K562 (cell line): ENCODE data around the gene ZNF213. TPM values are rescaled to one million over a fixed set of nuclear protein-coding genes. Genes with fewer than 3 reads are reported as not detected.

Experiments
- ATAC-seq: fragments of 200-7000 bp; cut with Tn5 transposase; 3 replicates; pipeline ENCODE4 v1.9.1; 2020; ENCODE audit warnings: moderate library complexity
- BruUV-seq: library from RNA; stranded (reverse); fragments of 400-500 nt; replicated peaks from 2 replicates; lab custom pipeline; 2021; lab: Mats Ljungman, UMichigan
- CTCF ChIA-PET: fragments of 300-600 bp; formaldehyde crosslinking; extraction: SDS; loops from one replicate; lab custom pipeline; 2021; ENCODE audit warnings: low intra/inter-chr PET ratio; lab: Yijun Ruan, JAX
- POLR2A ChIA-PET: fragments of 300-600, 350-650 bp; sonication (Branson Sonifier 250); formaldehyde crosslinking; extraction: SDS; loops from one replicate; lab custom pipeline; 2021; ENCODE audit warnings: antibody characterized with exemption, inconsistent platforms; lab: Yijun Ruan, JAX
- DNase-seq, 4 experiments: peaks; one replicate each; pipeline versions ENCODE4 v3.0.0 to v3.0.0-alpha.2; 2011 to 2018; ENCODE audit warnings: low spot score in 3 of 4, mixed read lengths in 3 of 4; ENCODE audit errors: extremely low read depth in 1 of 4
- FAIRE-seq: peaks from 2 replicates; lab custom pipeline; 2011; peaks lifted over from hg19 to GRCh38; lab: Jason Lieb, UNC
- H2AFZ ChIP-seq: 2 replicates; pipeline ENCODE4 v1.6.0; 2011; ENCODE audit warnings: low read depth, low read length, control low read depth, inconsistent platforms
- H3K27ac ChIP-seq: fragments of 200-600 bp; 3 replicates; pipeline ENCODE4 v1.8.0; 2011; ENCODE audit warnings: low read depth, mild to moderate bottlenecking, control low read depth, inconsistent platforms, low read length, moderate library complexity, mixed read lengths; ENCODE audit errors: extremely low read depth
- H3K27me3 ChIP-seq, 2 experiments: fragments of 300-600 bp in 1 of 2; 2 replicates in 1 of 2; 3 replicates in 1 of 2; pipeline versions ENCODE4 v1.6.0 to v1.8.0; 2011; ENCODE audit warnings: inconsistent platforms in 2 of 2, low read length in 2 of 2, mild to moderate bottlenecking in 1 of 2, mixed read lengths in 1 of 2, moderate library complexity in 1 of 2; ENCODE audit not compliant: control insufficient read depth in 2 of 2, insufficient read depth in 2 of 2
- H3K36me3 ChIP-seq: fragments of 300-600 bp; 3 replicates; pipeline ENCODE4 v1.8.0; 2011; ENCODE audit warnings: mild to moderate bottlenecking, low read length, inconsistent platforms; ENCODE audit not compliant: control insufficient read depth, insufficient read depth
- H3K4me1 ChIP-seq, 2 experiments: fragments of 200-600 bp in 1 of 2; replicated peaks in 1 of 2; 2 replicates in 1 of 2; 3 replicates in 1 of 2; pipeline versions ENCODE4 v1.5.1 to v1.8.0; 2011; ENCODE audit warnings: inconsistent platforms in 2 of 2, low read length in 2 of 2, mild to moderate bottlenecking in 1 of 2, mixed read lengths in 1 of 2, moderate library complexity in 1 of 2; ENCODE audit not compliant: control insufficient read depth in 2 of 2, insufficient read depth in 2 of 2
- H3K4me2 ChIP-seq: 2 replicates; pipeline ENCODE4 v1.6.1; 2011; ENCODE audit warnings: low read length, control low read depth, inconsistent platforms, mixed read lengths; ENCODE audit not compliant: insufficient read depth
- H3K4me3 ChIP-seq: fragments of 200-600 bp; sonication (generic), shearing (Covaris generic); 2 replicates; pipeline ENCODE4 v1.5.1; 2016; ENCODE audit warnings: control low read depth, inconsistent platforms
- H3K79me2 ChIP-seq: fragments of 200-600 bp; 3 replicates; pipeline ENCODE4 v1.8.0; 2011; ENCODE audit warnings: low read length, inconsistent platforms; ENCODE audit not compliant: control insufficient read depth, insufficient read depth
- H3K9ac ChIP-seq, 2 experiments: 2 replicates each; pipeline versions ENCODE4 v1.6.0 to v1.6.1; 2011; ENCODE audit warnings: low read depth in 2 of 2, low read length in 2 of 2, control low read depth in 1 of 2, inconsistent platforms in 1 of 2, mild to moderate bottlenecking in 1 of 2, mixed read lengths in 1 of 2; ENCODE audit not compliant: insufficient read depth in 1 of 2
- H3K9me1 ChIP-seq: one replicate; pipeline ENCODE4 v1.6.0; 2011; ENCODE audit warnings: inconsistent platforms, mild to moderate bottlenecking, low read length, moderate library complexity; ENCODE audit not compliant: control insufficient read depth, insufficient read depth
- H3K9me3 ChIP-seq: replicated peaks from 2 replicates; pipeline ENCODE4 v1.5.1; 2011; ENCODE audit warnings: low read depth, low read length, inconsistent platforms; ENCODE audit not compliant: control insufficient read depth, insufficient read depth
- H4K20me1 ChIP-seq: replicated peaks from 2 replicates; pipeline ENCODE4 v1.6.1; 2011; ENCODE audit warnings: low read length, inconsistent platforms, mixed read lengths; ENCODE audit not compliant: control insufficient read depth, insufficient read depth
- AFF1 ChIP-seq, 2 experiments: fragments of 450-650 bp; IDR thresholded peaks; 2 replicates each; pipeline ENCODE4 v1.6.1; 2018; ENCODE audit warnings: mild to moderate bottlenecking in 2 of 2, low read depth in 1 of 2; ENCODE audit not compliant: partially characterized antibody in 2 of 2
- ATF4 ChIP-seq: fragments of 450-650 bp; formaldehyde crosslinking; IDR thresholded peaks from 2 replicates; pipeline ENCODE4 v1.4.0; 2022; ENCODE audit warnings: mild to moderate bottlenecking, moderate library complexity
- HCFC1 ChIP-seq: IDR thresholded peaks from 2 replicates; pipeline ENCODE4 v1.6.1; 2012; ENCODE audit warnings: low read depth, low read length, improper control_type of control experiment
- MAFG ChIP-seq: fragments of 450-650 bp; conservative IDR thresholded peaks from 2 replicates; pipeline ENCODE4 v1.6.1; 2016; ENCODE audit warnings: missing genetic modification characterization, missing compliant biosample characterization
- WGBS: fragments of 100-300 bp; shearing (Covaris generic); methylation state at CpG from one replicate; pipeline ENCODE4 v1.1.6; 2016; ENCODE audit warnings: low coverage, mixed read lengths; ENCODE audit not compliant: insufficient coverage; ENCODE audit errors: missing lambda C conversion rate; 5-methylcytosine and 5-hydroxymethylcytosine counted together
- in situ Hi-C: fragments of 300-500 bp; cut with MboI; formaldehyde crosslinking; loops from 4 replicates; pipeline ENCODE4 v1.15.0; 2018; ENCODE audit warnings: inconsistent platforms, mixed read lengths
- intact Hi-C: fragments of 100-400 bp; cut with micrococcal nuclease; formaldehyde crosslinking; loops from 2 replicates; pipeline ENCODE4 v1.14.2; 2022
- polyA plus RNA-seq, 8 experiments: library from polyadenylated mRNA; depleted of rRNA in 4 of 8; stranded (reverse) in 5 of 8; unstranded in 3 of 8; fragments of >200 nt; fragmentation: Nextera tagmentation in 2 of 8; fragmentation: Illumina TruSeq in 1 of 8; extraction: Ambion mirVana in 2 of 8; extraction: Trizol in 1 of 8; gene quantifications; 2 replicates each; pipeline versions ENCODE4 v1.2.1 to v1.2.3, GENCODE V29; 2011 to 2014; ENCODE audit warnings: inconsistent platforms in 1 of 8, missing spikeins in 1 of 8
- total RNA-seq, 7 experiments: library from RNA; depleted of rRNA in 6 of 7; stranded (reverse); fragments of >200 nt in 6 of 7; fragmentation: Illumina TruSeq in 2 of 7; extraction: Trizol in 2 of 7; gene quantifications; 2 replicates each; pipeline versions ENCODE4 v1.2.1 to v1.2.3, GENCODE V29; 2011 to 2021; ENCODE audit warnings: low replicate concordance in 1 of 7

ZNF213 gene
- total and polyA plus RNA-seq, 9 of the 15 experiments (the other 6 are each of a cell fraction or from before 2014, with no cell fraction given) = 0.49 to 10.0 (median 1.8) TPM

GRCh38 chr16:3123986-3124886, 10.6 kb upstream of the ZNF213 start (continued):
- TF ChIP-seq AFF1 (IDR thresholded peaks at IDR 0.05; ENCODE audit: low read depth in 1 of 2, partially characterized antibody in 2 of 2) = peak in 1 of 2 experiments; percentile 28

- WGBS = 78% methylated on average over 6 of the region's 6 CpGs
- ATAC-seq (no peak), FAIRE-seq (no peak), DNase-seq (no peak)
- Histone ChIP-seq H3K79me2 (peaks cover 4% of the 10 kb centered on the region; the same call in 1 of the 3 replicates), H3K4me2 (no peak overlapping the region), H4K20me1 (no peaks in the 10 kb centered on the region), H3K9me3 (no peaks in the 10 kb centered on the region), H3K4me1 (peaks cover 18 to 31% of the 10 kb centered on the region in 2 experiments), H3K9me1 (no peaks in the 10 kb centered on the region), H3K4me3 (no peak overlapping the region), H3K9ac (no peak overlapping the region; a peak in 1 of 4 replicates), H3K27ac (no peak overlapping the region), H2AFZ (no peak overlapping the region), H3K27me3 (no peaks in the 10 kb centered on the region), H3K36me3 (peaks cover 14% of the 10 kb centered on the region)
- no peak for TF ChIP-seq ATF4 (CRISPR knock-in tag)
- no peak for TF ChIP-seq MAFG (tag)
- no peak for TF ChIP-seq HCFC1
- ChIA-PET POLR2A (interaction anchor here (1.1 to 2.9 kb wide), 6 partner anchors 9 to 63 kb away, joined by 3 to 17 read pairs (median 4); partner anchors contain the start of gene ZSCAN10), CTCF (interaction anchor here (0.6 to 1.0 kb wide), 2 partner anchors 44 to 69 kb away, joined by 4 read pairs; no protein-coding TSS in a partner anchor)
- intact Hi-C loops (no loop called here), in situ Hi-C loops (no loop called here)
- BruUV-seq = no TSS peak
These were observed 7.1 kb upstream of the ZNF213 start for GRCh38 chr16:3127745-3128144.
